Measurements from ENCODE around the gene ERG.

Gene ERG

DNA sequence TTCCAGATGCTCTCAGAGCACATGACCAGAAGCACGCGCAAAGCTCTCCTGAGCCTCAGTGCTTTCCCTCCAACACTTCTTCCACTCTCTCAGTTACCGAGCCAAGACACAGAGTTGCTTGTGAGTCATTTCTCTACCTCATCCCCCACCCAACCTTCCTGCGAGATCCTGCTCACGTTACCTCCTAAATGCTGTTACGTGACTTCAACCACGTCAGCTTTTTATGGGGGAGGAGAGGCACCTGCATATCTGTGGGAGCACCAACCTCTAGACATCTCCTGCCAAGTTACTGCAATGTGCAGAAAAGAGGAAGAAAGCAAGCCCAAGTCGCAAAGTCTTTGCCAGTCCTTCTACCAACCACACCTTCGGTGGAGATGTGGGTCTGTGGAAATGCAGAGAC is 27.2 kb upstream of the ERG start:
- H3K79me2 ChIP-seq (ENCODE audit: insufficient read depth, low read length): no peaks in the 10 kb centered on the region
- no peaks in the 10 kb centered on the region for H3K4me1 ChIP-seq (ENCODE audit: insufficient read depth, low read length, poor library complexity, severe bottlenecking)
- no peak overlapping the region for H2AFZ ChIP-seq (ENCODE audit: low read length)
- no peaks in the 10 kb centered on the region for H3K27me3 ChIP-seq (ENCODE audit: insufficient read depth, low read length, poor library complexity, severe bottlenecking)
- no peaks in the 10 kb centered on the region for H3K36me3 ChIP-seq (ENCODE audit: insufficient read depth, low read length)
- no peak overlapping the region for H3K9ac ChIP-seq (ENCODE audit: low read depth, low read length, poor library complexity, severe bottlenecking)
- H3K4me2 ChIP-seq (ENCODE audit: low read depth, low read length, poor library complexity, severe bottlenecking): no peak overlapping the region
- H3F3A ChIP-seq (ENCODE audit: low read depth): no peaks in the 10 kb centered on the region
- no peak overlapping the region for H3K4me3 ChIP-seq (ENCODE audit: low read length, poor library complexity, severe bottlenecking)
- H3K9me3 ChIP-seq (ENCODE audit: insufficient read depth, low read depth, low read length): no peaks in the 10 kb centered on the region
- no peak for TF ChIP-seq EZH2phosphoT487 (IDR thresholded peaks at IDR 0.05; ENCODE audit: borderline replicate concordance)
- TF ChIP-seq, protein P1, sequence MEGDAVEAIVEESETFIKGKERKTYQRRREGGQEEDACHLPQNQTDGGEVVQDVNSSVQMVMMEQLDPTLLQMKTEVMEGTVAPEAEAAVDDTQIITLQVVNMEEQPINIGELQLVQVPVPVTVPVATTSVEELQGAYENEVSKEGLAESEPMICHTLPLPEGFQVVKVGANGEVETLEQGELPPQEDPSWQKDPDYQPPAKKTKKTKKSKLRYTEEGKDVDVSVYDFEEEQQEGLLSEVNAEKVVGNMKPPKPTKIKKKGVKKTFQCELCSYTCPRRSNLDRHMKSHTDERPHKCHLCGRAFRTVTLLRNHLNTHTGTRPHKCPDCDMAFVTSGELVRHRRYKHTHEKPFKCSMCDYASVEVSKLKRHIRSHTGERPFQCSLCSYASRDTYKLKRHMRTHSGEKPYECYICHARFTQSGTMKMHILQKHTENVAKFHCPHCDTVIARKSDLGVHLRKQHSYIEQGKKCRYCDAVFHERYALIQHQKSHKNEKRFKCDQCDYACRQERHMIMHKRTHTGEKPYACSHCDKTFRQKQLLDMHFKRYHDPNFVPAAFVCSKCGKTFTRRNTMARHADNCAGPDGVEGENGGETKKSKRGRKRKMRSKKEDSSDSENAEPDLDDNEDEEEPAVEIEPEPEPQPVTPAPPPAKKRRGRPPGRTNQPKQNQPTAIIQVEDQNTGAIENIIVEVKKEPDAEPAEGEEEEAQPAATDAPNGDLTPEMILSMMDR (conservative IDR thresholded peaks at IDR 0.05; ENCODE audit: low read length): no peak
- no peaks in the 10 kb centered on the region for H4K20me1 ChIP-seq (ENCODE audit: insufficient read depth, low read length, poor library complexity, severe bottlenecking)
- H3K9me2 ChIP-seq (replicated peaks; ENCODE audit: low read depth, low read length): no peaks in the 10 kb centered on the region

DNA sequence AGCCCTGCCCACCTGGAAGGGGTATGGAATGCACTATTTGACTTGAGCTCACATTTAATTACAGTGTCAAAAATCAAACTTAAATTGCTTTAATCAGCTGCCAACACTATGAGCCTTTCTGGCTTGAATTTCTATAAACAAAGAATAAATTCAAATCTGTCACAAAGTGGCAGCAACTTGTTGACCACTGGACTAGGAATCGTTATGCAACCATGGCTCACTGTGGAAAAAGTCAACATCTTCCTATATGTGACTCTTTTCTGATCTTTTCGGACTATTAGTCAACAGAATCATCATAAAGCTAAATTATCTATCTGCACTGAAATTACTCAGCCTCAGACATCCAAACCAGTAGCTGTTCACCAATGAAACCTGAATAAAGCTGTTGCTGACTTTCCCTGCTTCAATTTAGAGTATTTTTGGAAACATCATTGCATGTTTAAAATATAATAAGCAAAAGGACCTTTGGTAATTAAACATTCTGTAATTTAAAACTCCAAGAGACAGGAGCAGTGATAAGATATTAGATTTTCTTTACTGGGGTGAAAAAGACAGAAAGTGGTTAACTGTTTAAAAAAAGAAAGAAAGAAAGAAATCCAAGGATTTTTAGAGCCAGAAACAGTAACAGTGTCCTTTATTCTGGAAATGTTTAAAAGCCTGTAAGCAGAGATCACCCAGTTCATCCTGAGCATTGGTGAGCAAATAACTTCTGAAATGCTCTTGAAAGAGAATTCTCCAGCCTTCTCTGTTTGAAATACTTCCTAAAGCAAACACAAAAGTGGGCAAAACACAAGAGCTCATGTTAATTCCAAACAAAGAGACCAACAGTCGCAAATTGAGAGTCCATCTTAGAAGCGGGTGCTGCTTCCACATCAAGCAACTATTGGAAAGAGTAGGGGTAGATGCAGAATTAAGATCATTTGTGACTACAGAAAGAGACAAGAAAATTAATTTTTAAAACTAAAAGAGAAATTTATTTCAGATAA is 26.2 kb upstream of the ERG start:
- Histone ChIP-seq H4K20me1 (ENCODE audit: insufficient read depth, low read length, poor library complexity, severe bottlenecking) (no peaks in the 10 kb centered on the region), H3K4me2 (ENCODE audit: low read depth, low read length, poor library complexity, severe bottlenecking) (no peak overlapping the region), H3K36me3 (ENCODE audit: insufficient read depth, low read length) (no peaks in the 10 kb centered on the region), H3K9me2 (replicated peaks; ENCODE audit: low read depth, low read length) (no peaks in the 10 kb centered on the region), H3K4me3 (ENCODE audit: low read length, poor library complexity, severe bottlenecking) (no peak overlapping the region), H3K4me1 (ENCODE audit: insufficient read depth, low read length, poor library complexity, severe bottlenecking) (peaks cover 2% of the 10 kb centered on the region), H2AFZ (ENCODE audit: low read length) (no peak overlapping the region), H3K9me3 (ENCODE audit: insufficient read depth, low read depth, low read length) (no peaks in the 10 kb centered on the region), H3K9ac (ENCODE audit: low read depth, low read length, poor library complexity, severe bottlenecking) (no peak overlapping the region), H3K27me3 (ENCODE audit: insufficient read depth, low read length, poor library complexity, severe bottlenecking) (no peaks in the 10 kb centered on the region), H3K79me2 (ENCODE audit: insufficient read depth, low read length) (no peaks in the 10 kb centered on the region), H3F3A (ENCODE audit: low read depth) (no peaks in the 10 kb centered on the region)
- TF ChIP-seq, protein P1 (conservative IDR thresholded peaks at IDR 0.05; ENCODE audit: low read length): no peak
- TF ChIP-seq EZH2phosphoT487 (IDR thresholded peaks at IDR 0.05; ENCODE audit: borderline replicate concordance): no peak

DNA sequence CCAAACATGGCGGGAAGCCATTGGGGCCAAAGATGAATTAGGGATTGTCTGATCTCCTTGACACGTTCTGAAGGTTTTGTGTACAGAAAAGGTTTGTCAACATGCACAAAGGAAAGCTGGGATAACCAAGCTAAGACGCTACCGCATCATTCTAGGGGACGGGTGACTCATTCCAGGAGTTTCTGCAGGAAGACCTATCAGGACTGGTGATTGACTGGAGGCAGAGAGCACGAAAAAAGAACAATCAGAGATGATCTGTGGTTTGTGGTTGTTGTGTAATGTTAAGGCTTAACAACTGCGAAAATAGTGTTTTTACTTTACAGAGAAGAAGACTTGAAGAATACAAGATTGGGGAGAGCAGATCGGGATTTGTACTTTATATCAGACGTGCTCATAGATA is 22.2 kb upstream of the ERG start:
- Histone ChIP-seq H3K4me1 (ENCODE audit: insufficient read depth, low read length, poor library complexity, severe bottlenecking) (peaks cover 10% of the 10 kb centered on the region), H3K27me3 (ENCODE audit: insufficient read depth, low read length, poor library complexity, severe bottlenecking) (no peaks in the 10 kb centered on the region), H3K4me2 (ENCODE audit: low read depth, low read length, poor library complexity, severe bottlenecking) (no peak overlapping the region), H4K20me1 (ENCODE audit: insufficient read depth, low read length, poor library complexity, severe bottlenecking) (no peaks in the 10 kb centered on the region), H2AFZ (ENCODE audit: low read length) (no peak overlapping the region), H3K4me3 (ENCODE audit: low read length, poor library complexity, severe bottlenecking) (no peak overlapping the region), H3F3A (ENCODE audit: low read depth) (no peaks in the 10 kb centered on the region), H3K9ac (ENCODE audit: low read depth, low read length, poor library complexity, severe bottlenecking) (no peak overlapping the region), H3K9me2 (replicated peaks; ENCODE audit: low read depth, low read length) (no peaks in the 10 kb centered on the region), H3K79me2 (ENCODE audit: insufficient read depth, low read length) (no peaks in the 10 kb centered on the region), H3K9me3 (ENCODE audit: insufficient read depth, low read depth, low read length) (no peaks in the 10 kb centered on the region), H3K36me3 (ENCODE audit: insufficient read depth, low read length) (no peaks in the 10 kb centered on the region)
- TF ChIP-seq, protein P1 (conservative IDR thresholded peaks at IDR 0.05; ENCODE audit: low read length): no peak
- no peak for TF ChIP-seq EZH2phosphoT487 (IDR thresholded peaks at IDR 0.05; ENCODE audit: borderline replicate concordance)
